Tibial artery (tissue), 4 donors: Measurements from ENCODE around the gene ZNF774.

Source experiments
- DNase-seq, 2 donors: peaks; one replicate each; pipeline ENCODE4 v3.0.0-alpha.2; 2019
- H3K27ac ChIP-seq, 2 donors: fragments of 200-600 bp; sonication (generic) in 1 of 2; 1 replicate in 1 of 2; 2 replicates in 1 of 2; pipeline ENCODE4 v1.5.1; 2018 to 2019; ENCODE audit warnings: mild to moderate bottlenecking in 1 of 2
- H3K27me3 ChIP-seq, 2 donors: fragments of 200-600 bp; sonication (generic) in 1 of 2; one replicate each; pipeline versions ENCODE4 v1.5.1 to v1.6.0; 2016 to 2019
- H3K36me3 ChIP-seq, 3 donors: fragments of 200-600 bp; sonication (generic) in 2 of 3; one replicate each; pipeline ENCODE4 v1.5.1; 2016 to 2019; ENCODE audit warnings: mild to moderate bottlenecking in 2 of 3
- H3K4me1 ChIP-seq, 4 donors: fragments of 200-600 bp; sonication (generic) in 2 of 4; 1 replicate in 3 of 4; 2 replicates in 1 of 4; pipeline ENCODE4 v1.5.1; 2016 to 2019
- H3K4me3 ChIP-seq, 2 donors: fragments of 200-600 bp; sonication (generic) in 1 of 2; 1 replicate in 1 of 2; 2 replicates in 1 of 2; pipeline ENCODE4 v1.5.1; 2018 to 2019; ENCODE audit warnings: mild to moderate bottlenecking in 2 of 2
- H3K9me3 ChIP-seq, 3 donors: fragments of 200-600 bp; sonication (generic) in 1 of 3; one replicate each; pipeline ENCODE4 v1.5.1; 2016 to 2019
- intact Hi-C: fragments of 100-400 bp; cut with DNase I; formaldehyde crosslinking; loops from one replicate; pipeline ENCODE4 v1.15.0; 2023; ENCODE audit warnings: low total_unique reads
- TF ChIP-seq, protein P1 (sequence below), 2 experiments: fragments of 200-600 bp in 1 of 2; fragments of 450-650 bp in 1 of 2; IDR thresholded peaks; one replicate each; pipeline ENCODE4 v1.5.1; 2017 to 2019; ENCODE audit warnings: antibody characterized with exemption in 2 of 2, mild to moderate bottlenecking in 1 of 2, moderate library complexity in 1 of 2

Gene ZNF774

DNA sequence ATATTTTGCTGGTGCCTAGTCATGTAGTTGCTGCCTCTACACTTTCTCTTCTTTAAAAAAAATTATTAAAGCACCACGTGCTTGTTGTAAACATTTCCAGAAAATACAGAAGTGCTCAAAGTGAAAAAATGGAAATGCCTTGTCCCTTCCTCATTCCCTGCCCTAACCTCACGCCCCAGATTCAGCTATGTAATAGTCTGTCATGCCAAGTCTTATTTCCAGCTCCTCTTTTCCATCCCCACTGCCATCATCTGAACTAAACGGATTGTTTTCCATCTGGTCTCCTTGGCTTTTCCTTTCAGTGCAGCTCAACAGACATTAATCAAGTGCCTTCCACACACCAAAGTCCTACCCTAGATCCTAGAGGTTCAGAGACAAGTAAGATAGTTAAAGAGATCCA is 15.5 kb downstream of the ZNF774 start:
- no peaks in the 10 kb centered on the region for H3K27me3 ChIP-seq
- TF ChIP-seq, protein P1, sequence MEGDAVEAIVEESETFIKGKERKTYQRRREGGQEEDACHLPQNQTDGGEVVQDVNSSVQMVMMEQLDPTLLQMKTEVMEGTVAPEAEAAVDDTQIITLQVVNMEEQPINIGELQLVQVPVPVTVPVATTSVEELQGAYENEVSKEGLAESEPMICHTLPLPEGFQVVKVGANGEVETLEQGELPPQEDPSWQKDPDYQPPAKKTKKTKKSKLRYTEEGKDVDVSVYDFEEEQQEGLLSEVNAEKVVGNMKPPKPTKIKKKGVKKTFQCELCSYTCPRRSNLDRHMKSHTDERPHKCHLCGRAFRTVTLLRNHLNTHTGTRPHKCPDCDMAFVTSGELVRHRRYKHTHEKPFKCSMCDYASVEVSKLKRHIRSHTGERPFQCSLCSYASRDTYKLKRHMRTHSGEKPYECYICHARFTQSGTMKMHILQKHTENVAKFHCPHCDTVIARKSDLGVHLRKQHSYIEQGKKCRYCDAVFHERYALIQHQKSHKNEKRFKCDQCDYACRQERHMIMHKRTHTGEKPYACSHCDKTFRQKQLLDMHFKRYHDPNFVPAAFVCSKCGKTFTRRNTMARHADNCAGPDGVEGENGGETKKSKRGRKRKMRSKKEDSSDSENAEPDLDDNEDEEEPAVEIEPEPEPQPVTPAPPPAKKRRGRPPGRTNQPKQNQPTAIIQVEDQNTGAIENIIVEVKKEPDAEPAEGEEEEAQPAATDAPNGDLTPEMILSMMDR (IDR thresholded peaks at IDR 0.05): no peak
- no peak overlapping the region for H3K4me3 ChIP-seq
- H3K4me1 ChIP-seq: peaks cover 0 to 34% (median 21%) of the 10 kb centered on the region in 4 donors
- H3K27ac ChIP-seq: peak overlapping the region; percentile 67 to 75
- intact Hi-C loops: no loop called here
- H3K36me3 ChIP-seq: no peaks in the 10 kb centered on the region
- no peak for DNase-seq
- H3K9me3 ChIP-seq: no peaks in the 10 kb centered on the region

DNA sequence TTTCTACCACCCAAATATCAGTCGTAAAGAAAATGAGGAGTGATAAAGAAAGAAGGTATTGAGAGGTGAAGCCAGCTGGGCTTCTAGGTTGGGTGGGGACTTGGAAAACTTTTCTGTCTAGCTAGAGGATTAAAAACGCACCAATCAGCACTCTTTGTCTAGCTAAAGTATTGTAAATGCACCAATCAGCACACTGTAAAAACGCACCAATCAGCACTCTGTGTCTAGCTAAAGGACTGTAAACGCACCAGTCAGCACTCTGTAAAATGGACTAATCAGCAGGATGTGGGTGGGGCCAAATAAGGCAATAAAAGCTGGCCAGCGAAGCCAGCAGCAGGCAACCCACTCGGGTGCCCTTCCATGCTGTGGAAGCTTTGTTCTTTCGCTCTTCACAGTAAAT is 23.0 kb downstream of the ZNF774 start:
- Histone ChIP-seq H3K4me1 (no peaks in the 10 kb centered on the region), H3K9me3 (peaks cover 0 to 9% (median 7%) of the 10 kb centered on the region in 3 donors), H3K27ac (no peak overlapping the region), H3K36me3 (no peaks in the 10 kb centered on the region), H3K4me3 (no peak overlapping the region), H3K27me3 (no peaks in the 10 kb centered on the region)
- TF ChIP-seq, protein P1 (IDR thresholded peaks at IDR 0.05): no peak
- DNase-seq: no peak
- intact Hi-C loops: no loop called here

DNA sequence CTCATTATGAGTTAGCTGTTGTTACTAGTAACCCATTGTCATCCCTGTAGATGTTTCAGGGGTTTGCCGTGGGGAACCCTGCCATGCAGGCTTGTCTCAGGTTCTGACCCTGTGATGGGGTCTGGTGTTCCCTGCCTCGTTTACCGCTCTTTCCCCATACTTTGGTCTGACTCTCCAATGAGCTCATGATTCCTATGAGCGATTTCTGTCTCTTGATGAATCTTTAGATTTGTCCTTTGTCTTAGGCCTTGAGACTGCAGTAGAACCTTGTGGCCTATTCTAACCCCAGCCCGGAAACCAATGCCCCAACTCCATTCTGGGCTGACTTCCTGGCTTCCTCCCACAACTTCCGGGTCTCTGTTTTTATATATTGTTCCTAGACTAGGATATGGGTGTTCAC is 24.7 kb downstream of the ZNF774 start:
- intact Hi-C loops: no loop called here
- H3K36me3 ChIP-seq: no peaks in the 10 kb centered on the region
- H3K4me1 ChIP-seq: no peaks in the 10 kb centered on the region
- peaks cover 0 to 9% (median 7%) of the 10 kb centered on the region in 3 donors for H3K9me3 ChIP-seq
- H3K27me3 ChIP-seq: no peaks in the 10 kb centered on the region
- H3K4me3 ChIP-seq: no peak overlapping the region
- H3K27ac ChIP-seq: no peak overlapping the region
- no peak for DNase-seq
- TF ChIP-seq, protein P1 (IDR thresholded peaks at IDR 0.05): no peak

DNA sequence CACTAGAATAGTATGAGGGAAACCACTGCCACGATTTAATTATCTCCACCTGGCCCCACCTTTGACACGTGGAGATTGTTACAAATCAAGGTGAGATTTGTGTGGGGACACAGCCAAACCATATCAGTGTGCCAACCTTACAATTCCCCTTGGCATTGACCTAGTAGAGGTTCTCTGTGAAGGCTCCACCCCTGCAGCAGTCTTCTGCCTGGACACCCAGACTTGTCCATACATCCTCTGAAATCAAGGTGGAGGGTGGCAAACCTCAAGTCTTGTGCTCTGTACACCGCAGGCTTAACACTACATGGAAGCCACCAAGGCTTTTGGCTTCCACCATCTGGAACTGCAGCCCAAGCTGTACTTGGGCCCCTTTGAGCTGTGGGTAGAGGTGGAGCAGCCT is 27.2 kb downstream of the ZNF774 start:
- intact Hi-C loops: no loop called here
- Histone ChIP-seq H3K27ac (no peak overlapping the region), H3K27me3 (no peaks in the 10 kb centered on the region), H3K4me3 (no peak overlapping the region), H3K36me3 (no peaks in the 10 kb centered on the region), H3K9me3 (peaks cover 0 to 9% (median 7%) of the 10 kb centered on the region in 3 donors), H3K4me1 (no peaks in the 10 kb centered on the region)
- TF ChIP-seq, protein P1 (IDR thresholded peaks at IDR 0.05): no peak
- no peak for DNase-seq

DNA sequence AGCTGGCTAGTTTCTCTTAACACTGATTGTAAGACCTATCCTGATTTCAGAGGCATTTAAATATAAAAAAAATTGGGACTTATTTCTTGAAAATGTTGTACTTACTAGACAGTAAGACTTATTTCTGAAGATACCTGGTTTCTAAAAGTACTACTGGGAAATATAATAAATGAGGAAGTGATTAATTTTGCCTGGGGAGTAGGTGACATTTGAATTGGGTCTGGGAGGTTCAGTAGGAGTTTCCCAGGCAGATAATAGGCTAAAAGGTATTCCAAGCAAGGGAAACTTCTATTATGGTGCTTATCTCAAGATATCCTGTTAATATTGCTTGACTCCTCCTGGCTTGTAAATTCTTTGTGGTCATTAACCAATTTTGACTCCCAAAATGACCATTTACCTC is 29.4 kb downstream of the ZNF774 start:
- intact Hi-C loops: no loop called here

More for the DNA sequence above, 29.4 kb downstream of the ZNF774 start:
- no peak overlapping the region for H3K27ac ChIP-seq
- DNase-seq: no peak
- no peaks in the 10 kb centered on the region for H3K27me3 ChIP-seq
- H3K36me3 ChIP-seq: no peaks in the 10 kb centered on the region
- TF ChIP-seq, protein P1 (IDR thresholded peaks at IDR 0.05): no peak
- H3K4me1 ChIP-seq: no peaks in the 10 kb centered on the region
- peaks cover 0 to 9% (median 7%) of the 10 kb centered on the region in 3 donors for H3K9me3 ChIP-seq
- H3K4me3 ChIP-seq: no peak overlapping the region
